Measurements from ENCODE around the gene ABCD1. TPM values are rescaled to one million over a fixed set of nuclear protein-coding genes. Genes with fewer than 3 reads are reported as not detected.

Gene ABCD1
- total RNA-seq, 6 experiments from 2014 or later = 12.9 to 18.9 (median 14.5) TPM

GRCh38 chrX:153733651-153734240 lies 9.1 kb downstream of the ABCD1 start:
- no peak for DNase-seq

GRCh38 chrX:153734871-153735270 lies 10.2 kb downstream of the ABCD1 start:
- H3K27me3 Mint-ChIP-seq (ENCODE audit: insufficient read depth) = no peaks in the 10 kb centered on the region; the same call in 1 of the 2 replicates
- H3K4me3 Mint-ChIP-seq = no peak overlapping the region
- no peak for TF ChIP-seq CTCF (IDR thresholded peaks at IDR 0.05)
- peaks cover 14% of the 10 kb centered on the region for H3K4me1 Mint-ChIP-seq (ENCODE audit: low read depth)
- H3K9me3 Mint-ChIP-seq = peaks cover 7% of the 10 kb centered on the region; the same call in 1 of the 2 replicates
- DNase-seq = no peak
- H3K36me3 Mint-ChIP-seq (ENCODE audit: low read depth) = peaks cover 18% of the 10 kb centered on the region
- no peak overlapping the region for H3K27ac Mint-ChIP-seq

More at GRCh38 chrX:153733651-153734240, 9.1 kb downstream of the ABCD1 start:
- TF ChIP-seq CTCF (IDR thresholded peaks at IDR 0.05) = no peak
- Mint-ChIP-seq H3K27me3 (ENCODE audit: insufficient read depth) (no peaks in the 10 kb centered on the region; the same call in 1 of the 2 replicates), H3K4me1 (ENCODE audit: low read depth) (peaks cover 14% of the 10 kb centered on the region), H3K36me3 (ENCODE audit: low read depth) (peaks cover 18% of the 10 kb centered on the region), H3K9me3 (peaks cover 7% of the 10 kb centered on the region; the same call in 1 of the 2 replicates), H3K27ac (no peak overlapping the region), H3K4me3 (no peak overlapping the region)

GRCh38 chrX:153735274-153735673 lies 10.6 kb downstream of the ABCD1 start:
- H3K27ac Mint-ChIP-seq = no peak overlapping the region
- peaks cover 14% of the 10 kb centered on the region for H3K4me1 Mint-ChIP-seq (ENCODE audit: low read depth)
- H3K27me3 Mint-ChIP-seq (ENCODE audit: insufficient read depth) = no peaks in the 10 kb centered on the region; the same call in 1 of the 2 replicates
- DNase-seq = no peak
- H3K4me3 Mint-ChIP-seq = no peak overlapping the region
- peaks cover 18% of the 10 kb centered on the region for H3K36me3 Mint-ChIP-seq (ENCODE audit: low read depth)
- peaks cover 7% of the 10 kb centered on the region; the same call in 1 of the 2 replicates for H3K9me3 Mint-ChIP-seq
- peak; percentile 24; the same call in 1 of the 2 replicates for TF ChIP-seq CTCF (IDR thresholded peaks at IDR 0.05)

GRCh38 chrX:153736071-153736820 lies 11.6 kb downstream of the ABCD1 start:
- no peak for DNase-seq
- no peak overlapping the region for H3K27ac Mint-ChIP-seq
- no peak for TF ChIP-seq CTCF (IDR thresholded peaks at IDR 0.05)
- no peaks in the 10 kb centered on the region; the same call in 1 of the 2 replicates for H3K27me3 Mint-ChIP-seq (ENCODE audit: insufficient read depth)
- H3K4me1 Mint-ChIP-seq (ENCODE audit: low read depth) = peaks cover 13% of the 10 kb centered on the region
- H3K4me3 Mint-ChIP-seq = no peak overlapping the region
- H3K9me3 Mint-ChIP-seq = peaks cover 7% of the 10 kb centered on the region; the same call in 1 of the 2 replicates
- peaks cover 12% of the 10 kb centered on the region for H3K36me3 Mint-ChIP-seq (ENCODE audit: low read depth)

GRCh38 chrX:153736871-153737441 lies 12.3 kb downstream of the ABCD1 start:
- no peak for DNase-seq
- Mint-ChIP-seq H3K4me1 (ENCODE audit: low read depth) (peaks cover 6% of the 10 kb centered on the region), H3K4me3 (no peak overlapping the region), H3K27ac (no peak overlapping the region), H3K27me3 (ENCODE audit: insufficient read depth) (no peaks in the 10 kb centered on the region; the same call in 1 of the 2 replicates), H3K36me3 (ENCODE audit: low read depth) (peaks cover 5% of the 10 kb centered on the region), H3K9me3 (no peaks in the 10 kb centered on the region)
- TF ChIP-seq CTCF (IDR thresholded peaks at IDR 0.05) = no peak
